AG04450 (cell line): ENCODE data around the gene SPOP. TPM values are rescaled to one million over a fixed set of nuclear protein-coding genes. Genes with fewer than 3 reads are reported as not detected.

Source experiments
- CTCF ChIA-PET: fragments of 300-600, 350-600 bp; formaldehyde crosslinking; extraction: SDS; loops from one replicate; lab custom pipeline; 2022; ENCODE audit warnings: antibody characterized with exemption, inconsistent platforms; lab: Charles Lee
- POLR2A ChIA-PET: fragments of 350-600 bp; formaldehyde crosslinking; extraction: SDS; loops from one replicate; lab custom pipeline; 2021; ENCODE audit warnings: antibody characterized with exemption, inconsistent platforms; lab: Yijun Ruan, JAX
- DNase-seq: peaks from one replicate; pipeline ENCODE4 v3.0.0-alpha.2; 2011; ENCODE audit warnings: low read depth, low spot score
- H3K27ac ChIP-seq: one replicate; pipeline ENCODE4 v1.5.1; 2012; ENCODE audit warnings: low read depth, low read length, control low read depth
- H3K27me3 ChIP-seq: one replicate; pipeline ENCODE4 v1.6.0; 2012; ENCODE audit warnings: low read length; ENCODE audit not compliant: control insufficient read depth, insufficient read depth
- H3K4me3 ChIP-seq: 2 replicates; pipeline ENCODE4 v1.5.1; 2011; ENCODE audit warnings: mild to moderate bottlenecking, low read depth, low read length, control low read depth
- H3K9me3 ChIP-seq: 2 replicates; pipeline ENCODE4 v1.5.1; 2012; ENCODE audit warnings: low read length; ENCODE audit not compliant: control insufficient read depth, insufficient read depth
- polyA plus RNA-seq: library from polyadenylated mRNA; depleted of rRNA; stranded (reverse); fragments of >200 nt; gene quantifications from 2 replicates; pipeline ENCODE4 v1.2.3, GENCODE V29; 2011
- TF ChIP-seq, protein P1 (sequence below): IDR thresholded peaks from 2 replicates; pipeline ENCODE4 v1.5.1; 2011; ENCODE audit warnings: low read depth, low read length, control low read depth, inconsistent platforms

Gene SPOP
- polyA plus RNA-seq, 1 experiment = 51.6 TPM

DNA sequence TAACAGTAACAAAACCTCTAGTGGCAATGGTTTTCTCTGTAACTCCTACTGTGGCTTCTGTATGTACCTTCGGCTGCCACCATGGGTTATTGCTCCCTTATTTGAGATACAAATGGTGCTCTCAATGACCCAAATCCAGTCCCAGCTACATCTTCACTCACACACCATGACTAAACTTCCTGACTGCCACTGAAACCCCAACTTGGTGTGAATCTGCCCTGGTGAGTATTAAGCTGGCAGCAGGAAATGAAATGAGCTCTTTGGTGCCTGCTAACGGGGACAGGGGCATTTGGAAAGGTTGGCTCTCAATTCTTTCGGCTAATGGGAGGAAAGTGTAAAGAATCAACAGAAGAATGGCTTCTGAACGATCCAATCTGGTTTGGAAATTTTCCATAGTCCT is 37.3 kb upstream of the SPOP start:
- Histone ChIP-seq H3K9me3 (no peaks in the 10 kb centered on the region), H3K27ac (no peak overlapping the region), H3K27me3 (no peaks in the 10 kb centered on the region), H3K4me3 (no peak overlapping the region)
- TF ChIP-seq, protein P1, sequence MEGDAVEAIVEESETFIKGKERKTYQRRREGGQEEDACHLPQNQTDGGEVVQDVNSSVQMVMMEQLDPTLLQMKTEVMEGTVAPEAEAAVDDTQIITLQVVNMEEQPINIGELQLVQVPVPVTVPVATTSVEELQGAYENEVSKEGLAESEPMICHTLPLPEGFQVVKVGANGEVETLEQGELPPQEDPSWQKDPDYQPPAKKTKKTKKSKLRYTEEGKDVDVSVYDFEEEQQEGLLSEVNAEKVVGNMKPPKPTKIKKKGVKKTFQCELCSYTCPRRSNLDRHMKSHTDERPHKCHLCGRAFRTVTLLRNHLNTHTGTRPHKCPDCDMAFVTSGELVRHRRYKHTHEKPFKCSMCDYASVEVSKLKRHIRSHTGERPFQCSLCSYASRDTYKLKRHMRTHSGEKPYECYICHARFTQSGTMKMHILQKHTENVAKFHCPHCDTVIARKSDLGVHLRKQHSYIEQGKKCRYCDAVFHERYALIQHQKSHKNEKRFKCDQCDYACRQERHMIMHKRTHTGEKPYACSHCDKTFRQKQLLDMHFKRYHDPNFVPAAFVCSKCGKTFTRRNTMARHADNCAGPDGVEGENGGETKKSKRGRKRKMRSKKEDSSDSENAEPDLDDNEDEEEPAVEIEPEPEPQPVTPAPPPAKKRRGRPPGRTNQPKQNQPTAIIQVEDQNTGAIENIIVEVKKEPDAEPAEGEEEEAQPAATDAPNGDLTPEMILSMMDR = no peak
- ChIA-PET CTCF (interaction anchor here (0.9 kb wide), 1 partner anchor 23 kb away, joined by 4 read pairs; no protein-coding TSS in a partner anchor), POLR2A (interaction anchor here (0.6 kb wide), 1 partner anchor 131 kb away, joined by 4 read pairs; no protein-coding TSS in a partner anchor)
- no peak for DNase-seq

DNA sequence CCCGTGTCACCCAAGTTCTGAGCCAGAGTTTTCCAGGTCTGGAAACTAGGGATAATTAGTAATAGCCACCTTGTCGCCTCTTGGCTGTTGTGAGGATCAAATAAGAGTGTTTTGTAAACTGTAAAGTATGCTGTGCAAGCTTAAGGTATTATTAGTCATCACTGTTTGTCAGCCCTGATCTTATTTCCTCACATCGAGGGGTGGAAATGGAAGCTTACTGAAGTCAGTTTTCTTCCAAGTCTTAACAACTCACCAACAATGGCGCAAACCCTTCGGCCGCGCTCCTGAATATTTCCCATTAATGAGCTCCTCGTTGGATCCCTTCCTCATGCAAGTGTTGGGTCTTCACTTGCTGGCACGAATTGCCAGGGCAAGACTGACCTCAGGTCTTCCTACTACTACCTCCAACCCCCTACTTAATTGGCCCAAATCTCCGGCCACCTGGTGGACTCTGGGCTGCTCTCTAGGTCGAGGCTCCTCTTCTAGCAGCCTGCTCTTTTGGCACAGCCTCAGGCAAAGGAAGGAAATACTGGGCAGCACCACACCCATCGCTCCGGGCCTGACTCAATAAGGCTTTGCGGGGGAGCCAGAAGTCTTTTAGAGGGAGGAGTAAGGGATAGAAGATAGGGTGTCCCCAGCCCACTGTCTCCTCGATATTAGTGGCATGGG is 30.8 kb upstream of the SPOP start:
- POLR2A ChIA-PET = interaction anchor here (0.5 to 1.4 kb wide), 6 partner anchors 55 to 422 kb away, joined by 3 to 10 read pairs (median 4); partner anchors contain the start of genes FAM117A and KAT7
- CTCF ChIA-PET = interaction anchor here (0.7 to 2.6 kb wide), 20 partner anchors 8 to 954 kb away, joined by 3 to 11 read pairs (median 5); no protein-coding TSS in a partner anchor
- Histone ChIP-seq H3K27ac (no peak overlapping the region), H3K9me3 (no peaks in the 10 kb centered on the region; the same call in 1 of the 2 replicates), H3K4me3 (peak overlapping the region; percentile 73), H3K27me3 (no peaks in the 10 kb centered on the region)
- TF ChIP-seq, protein P1 = no peak
- no peak for DNase-seq

DNA sequence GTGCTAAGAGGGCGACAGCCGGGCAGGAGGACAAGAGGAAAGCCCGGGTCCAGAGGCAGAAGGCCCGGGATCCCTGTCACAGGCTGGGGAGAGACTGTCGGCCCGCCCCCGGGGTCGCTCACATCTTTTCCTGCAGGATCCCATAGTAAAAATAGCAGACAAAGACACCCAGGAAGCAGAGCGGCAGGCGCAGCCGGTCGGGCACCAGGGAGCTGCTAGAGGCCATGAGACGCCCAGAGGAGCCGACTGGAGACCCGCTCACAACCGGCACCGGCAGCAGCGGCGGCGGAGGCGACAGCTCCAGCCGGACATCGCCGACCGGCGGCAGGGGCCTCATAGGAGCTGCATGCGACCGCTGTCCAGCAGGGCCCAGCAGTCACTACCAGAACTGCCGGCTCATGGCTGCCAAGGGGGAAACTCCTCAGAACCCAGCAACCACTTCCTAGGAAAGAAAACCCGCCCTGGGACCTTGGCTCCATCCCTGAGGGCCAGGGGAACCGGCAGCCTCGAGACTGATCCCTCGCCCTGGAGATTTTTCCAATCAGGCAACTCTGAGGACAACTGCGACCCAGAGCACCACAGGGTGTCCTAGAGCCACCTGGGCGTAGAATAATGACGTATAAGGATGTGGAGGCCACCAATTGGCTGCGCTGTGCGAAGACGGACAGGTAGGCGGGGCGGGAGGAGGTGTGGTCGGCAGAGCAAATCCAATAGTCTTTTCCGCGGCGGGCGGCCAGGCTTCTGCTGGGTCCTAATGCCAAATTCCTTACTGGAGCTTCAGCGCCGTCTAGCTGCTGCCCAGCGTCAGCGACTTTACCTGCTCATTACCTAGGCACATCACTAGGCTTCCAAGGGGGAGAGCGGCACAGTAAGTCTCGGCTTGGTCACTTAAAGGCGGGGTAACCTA is 30.0 kb upstream of the SPOP start, which contains the start of gene SLC35B1:
Gene SLC35B1, minus strand, starts transcription at position 357 of the 907 bp plus-strand sequence. Its CDS starts 131 bp downstream, at position 226.
- Histone ChIP-seq H3K27me3 (no peaks in the 10 kb centered on the region), H3K4me3 (peak within 1 kb of the TSS; percentile 95), H3K27ac (peak within 1 kb of the TSS; percentile 92), H3K9me3 (no peaks in the 10 kb centered on the region; the same call in 1 of the 2 replicates)
- TF ChIP-seq, protein P1 = peak; percentile 94
- CTCF ChIA-PET = interaction anchor here (0.5 to 2.6 kb wide), 21 partner anchors 8 to 1713 kb away, joined by 3 to 11 read pairs (median 5); no protein-coding TSS in a partner anchor
- POLR2A ChIA-PET = interaction anchor here (0.5 to 1.4 kb wide), 8 partner anchors 10 to 423 kb away, joined by 3 to 10 read pairs (median 4); partner anchors contain the start of genes FAM117A and KAT7
- peak; percentile 97 for DNase-seq

DNA sequence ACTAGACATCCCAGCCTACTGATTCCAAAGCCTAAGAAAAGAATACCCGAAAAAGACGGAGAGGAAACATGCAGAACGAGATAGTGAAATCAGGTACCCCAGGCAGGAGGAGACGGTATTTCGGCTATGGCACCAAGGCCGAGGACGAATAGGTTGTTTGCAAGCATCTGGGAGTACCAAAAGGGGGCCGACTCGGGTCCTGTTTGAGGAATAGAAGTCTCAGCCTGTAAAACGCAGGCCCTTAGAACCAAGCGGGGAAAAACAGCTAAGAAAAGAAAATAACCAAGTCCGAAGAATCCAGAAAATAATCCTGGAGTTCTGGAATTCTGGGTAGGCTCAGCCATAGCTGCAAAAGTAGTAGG is 29.3 kb upstream of the SPOP start:
- DNase-seq = no peak
- TF ChIP-seq, protein P1 = no peak
- POLR2A ChIA-PET = interaction anchor here (1.3 to 1.4 kb wide), 3 partner anchors 10 to 192 kb away, joined by 3 to 8 read pairs (median 4); partner anchors contain the start of gene FAM117A

More for the DNA sequence above, 29.3 kb upstream of the SPOP start:
- H3K9me3 ChIP-seq = no peaks in the 10 kb centered on the region; the same call in 1 of the 2 replicates
- CTCF ChIA-PET = interaction anchor here (0.5 to 4.9 kb wide), 9 partner anchors 11 to 1712 kb away, joined by 3 to 23 read pairs (median 7); no protein-coding TSS in a partner anchor
- H3K27ac ChIP-seq = peak overlapping the region; percentile 92
- H3K4me3 ChIP-seq = peak overlapping the region; percentile 95
- no peaks in the 10 kb centered on the region for H3K27me3 ChIP-seq
